GM21786 (cell line): ENCODE data around the gene AFF3.

Source experiments
- ATAC-seq: cut with Tn5 transposase; IDR thresholded peaks from one replicate; pipeline ENCODE4 v1.9.1; 2021; ENCODE audit not compliant: unreplicated experiment

Gene AFF3

GRCh38 chr2:99863903-99864270 lies 278.5 kb downstream of the AFF3 start:
- ATAC-seq, result no peak

DNA sequence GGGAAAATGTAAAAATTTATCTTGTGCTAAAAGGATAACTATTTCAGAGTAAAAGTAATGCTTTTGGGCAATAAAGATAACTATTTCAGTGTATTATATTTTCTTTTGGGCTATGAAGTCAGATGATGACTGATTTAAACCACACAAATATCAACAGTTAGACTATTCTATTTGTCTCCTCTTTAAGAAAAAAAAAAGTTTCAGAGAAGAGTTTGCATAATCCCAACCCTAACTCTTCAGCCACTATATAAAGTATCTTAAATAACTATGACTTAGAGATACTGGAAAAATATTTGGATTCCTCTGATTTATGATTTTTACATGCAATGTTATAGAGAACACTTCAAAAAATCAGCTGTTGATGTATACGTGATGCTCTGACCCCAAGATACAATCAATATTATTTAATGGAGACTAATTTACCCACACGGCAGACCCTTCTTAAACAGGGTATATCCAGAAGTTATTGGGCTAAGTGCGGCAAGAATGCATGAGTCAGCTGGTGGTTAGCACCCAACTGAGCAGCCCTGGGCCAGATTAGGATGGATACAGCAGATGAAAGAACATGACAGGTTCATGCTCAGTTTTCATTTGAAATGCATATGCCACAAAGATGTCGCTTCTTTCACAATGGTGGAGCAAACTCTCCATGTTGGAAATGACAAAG lies 279.0 kb downstream of the AFF3 start:
- no peak for ATAC-seq

DNA sequence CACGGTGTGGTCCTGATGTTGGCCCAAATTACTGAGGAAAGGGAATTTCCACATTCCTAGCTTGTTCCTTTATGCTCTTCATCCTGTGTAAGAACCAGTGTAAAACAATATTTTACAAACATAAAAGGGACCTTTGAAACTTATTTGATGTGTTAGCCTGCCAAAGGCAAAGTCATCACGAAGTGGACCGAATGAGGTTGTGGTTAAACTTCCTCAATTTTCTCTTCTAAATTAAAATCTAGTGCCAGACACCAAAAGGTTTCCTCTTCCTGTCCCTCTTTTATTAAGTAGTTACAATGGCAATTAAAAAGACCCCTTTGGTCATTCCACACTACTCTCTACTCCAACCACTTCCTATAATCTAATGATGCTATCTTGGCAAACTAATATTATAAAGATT lies 279.8 kb downstream of the AFF3 start:
- ATAC-seq, result no peak

DNA sequence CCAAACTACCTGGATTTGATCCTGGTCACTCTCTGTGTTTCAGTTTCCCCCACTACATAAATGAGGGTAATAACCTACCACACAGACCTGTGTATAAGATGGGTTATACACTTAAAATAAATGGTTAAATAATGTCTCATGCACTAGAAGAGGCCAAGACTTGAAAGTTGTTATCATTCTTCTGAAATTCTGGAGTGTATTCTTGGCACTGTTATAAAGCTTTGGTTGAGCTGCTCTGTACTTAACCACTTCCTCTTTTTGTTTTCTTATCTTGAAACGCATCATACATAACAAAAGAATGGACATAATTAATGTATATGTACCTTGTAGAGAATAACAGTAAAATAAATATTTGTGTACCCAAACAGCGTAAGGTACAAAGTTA lies 281.0 kb downstream of the AFF3 start:
- no peak for ATAC-seq

DNA sequence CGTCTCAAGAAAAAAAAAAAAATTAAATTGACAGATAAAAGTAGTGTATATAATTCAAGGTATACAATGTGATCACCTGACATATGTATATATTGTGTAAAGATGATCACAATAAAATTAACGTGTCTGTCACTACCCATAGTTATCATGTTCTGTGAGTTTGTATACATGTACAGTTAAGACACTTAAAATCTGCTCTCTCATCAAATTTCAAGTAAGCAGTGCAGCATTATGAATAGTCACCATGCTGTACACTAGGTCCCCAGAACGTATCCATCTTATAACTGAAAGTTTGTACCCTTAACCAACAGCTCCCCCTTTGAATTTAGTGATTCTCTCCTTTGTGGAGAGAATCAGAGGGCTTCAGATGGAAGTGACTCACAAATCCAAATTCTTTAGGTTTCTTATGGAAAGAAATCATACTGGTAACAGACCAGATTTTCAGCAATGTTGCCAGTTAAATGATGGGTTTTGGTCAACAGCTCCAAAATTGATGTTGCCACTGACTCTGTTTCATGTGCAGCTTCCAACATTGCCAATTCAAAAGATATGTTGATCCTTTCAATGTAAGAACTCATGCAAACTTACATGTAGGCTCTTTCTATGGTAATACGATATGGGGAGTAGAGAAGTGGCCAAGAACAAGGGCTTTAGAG lies 281.5 kb downstream of the AFF3 start:
- no peak for ATAC-seq

DNA sequence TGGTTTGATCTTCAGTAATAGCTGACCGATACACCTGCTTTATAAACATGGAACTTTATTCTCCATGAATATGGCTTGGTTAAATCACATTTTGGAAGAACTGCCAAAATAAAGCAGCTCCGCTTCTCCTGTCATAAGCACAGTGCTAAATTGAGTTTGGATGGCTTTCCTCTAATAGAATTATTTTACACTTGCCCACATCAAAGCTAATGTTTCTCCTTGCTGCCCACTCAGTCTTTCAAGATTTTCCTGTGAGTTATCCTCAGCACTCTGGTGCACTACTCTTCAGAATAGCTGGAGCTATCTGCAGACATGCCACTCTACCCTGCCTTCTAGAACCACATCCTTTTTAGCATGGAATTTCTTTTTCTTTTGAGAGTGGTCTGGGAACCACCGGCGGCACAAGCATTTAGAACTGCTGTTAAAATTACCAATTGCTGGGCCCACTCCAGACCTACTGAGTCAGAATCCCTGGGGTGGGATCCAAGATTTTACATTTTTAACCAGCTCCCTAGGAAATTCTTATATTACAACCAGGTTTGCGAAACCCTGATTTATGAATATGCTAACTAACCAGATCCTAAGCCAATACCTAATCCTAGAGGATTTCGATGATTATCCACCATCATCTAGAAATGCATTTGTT lies 283.3 kb downstream of the AFF3 start:
- ATAC-seq, result no peak

DNA sequence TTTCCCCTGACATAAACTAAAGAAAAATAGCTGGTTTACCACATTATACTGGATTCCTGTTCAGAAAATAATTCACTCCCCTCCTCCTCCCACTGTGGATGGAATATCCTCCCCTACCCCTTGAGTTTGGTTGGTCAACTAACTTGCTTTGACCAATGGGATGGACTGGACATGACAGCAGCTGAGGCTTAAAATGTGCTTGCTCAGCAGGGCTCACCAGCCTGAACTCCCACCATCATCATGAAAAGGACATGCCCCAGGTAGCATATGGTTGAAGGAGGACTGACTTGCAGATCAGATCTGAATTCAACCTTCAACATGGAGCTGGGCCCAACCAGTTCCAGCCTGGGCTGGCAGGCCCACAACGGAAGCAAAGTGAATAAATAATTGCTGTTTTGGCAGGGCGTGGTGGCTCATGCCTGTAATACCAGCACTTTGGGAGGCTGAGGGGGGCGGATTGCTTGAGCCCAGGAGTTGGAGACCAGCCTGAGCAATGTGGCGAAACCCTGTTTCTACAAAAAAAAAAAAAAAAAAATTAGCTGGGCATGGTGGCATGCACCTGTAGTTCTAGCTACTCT lies 284.4 kb downstream of the AFF3 start:
- ATAC-seq, result no peak

GRCh38 chr2:99857372-99857771 lies 285.0 kb downstream of the AFF3 start:
- no peak for ATAC-seq

GRCh38 chr2:99856119-99856518 lies 286.3 kb downstream of the AFF3 start:
- ATAC-seq, result no peak

DNA sequence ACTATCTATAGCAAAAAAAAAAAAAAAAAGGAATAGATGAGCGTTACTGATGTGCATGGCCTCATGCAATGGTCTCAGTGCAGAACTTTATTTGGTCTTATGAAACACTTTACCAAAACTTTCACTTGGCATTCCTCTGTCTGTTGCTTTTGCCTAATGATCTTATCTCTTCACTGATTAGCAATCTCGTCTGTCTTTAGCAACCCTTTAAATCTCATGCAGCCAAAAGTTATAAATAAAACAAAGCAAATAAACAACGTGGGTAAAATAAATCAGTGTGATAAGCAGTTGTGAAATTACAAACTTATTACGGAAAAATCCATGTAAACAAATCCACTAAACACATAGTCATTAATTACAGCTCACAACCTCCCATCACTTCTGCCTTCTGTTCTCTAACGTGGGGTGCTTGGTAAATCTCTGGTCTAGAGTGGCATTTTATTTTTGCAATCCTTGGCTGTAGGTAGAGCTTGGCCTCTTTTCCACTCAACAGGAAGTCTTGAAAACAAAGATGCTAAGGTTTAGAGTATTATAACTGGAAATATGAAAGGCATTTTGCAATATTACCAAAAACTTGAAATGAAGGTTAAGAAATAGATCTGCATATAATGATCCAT lies 288.0 kb downstream of the AFF3 start:
- no peak for ATAC-seq

GRCh38 chr2:99852956-99853355 lies 289.4 kb downstream of the AFF3 start:
- no peak for ATAC-seq

DNA sequence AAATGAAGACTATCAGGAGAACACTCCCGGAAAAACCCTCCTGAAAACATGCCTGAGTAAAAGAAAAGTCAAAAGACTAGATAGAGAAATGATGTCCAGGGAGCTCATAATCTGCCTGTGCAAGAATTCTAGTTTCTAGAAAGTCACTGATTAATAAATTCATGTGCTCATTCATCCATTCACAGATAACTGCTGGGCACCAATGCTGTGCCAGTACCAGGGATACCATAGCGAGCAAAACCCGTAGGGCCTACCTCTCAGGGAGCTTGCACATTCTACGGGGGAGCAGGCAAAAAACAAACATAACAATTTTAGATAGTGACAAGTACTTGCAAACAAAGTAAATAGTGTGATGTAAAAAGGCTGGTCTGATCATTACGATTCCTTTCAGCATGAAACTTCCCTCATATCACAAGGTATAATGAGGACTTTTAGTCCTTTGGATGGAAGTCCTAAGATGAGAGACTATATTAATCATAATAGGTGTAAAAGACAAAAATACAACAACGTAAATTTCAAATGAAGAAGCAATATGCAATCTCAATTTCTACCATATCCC lies 289.9 kb downstream of the AFF3 start:
- no peak for ATAC-seq

DNA sequence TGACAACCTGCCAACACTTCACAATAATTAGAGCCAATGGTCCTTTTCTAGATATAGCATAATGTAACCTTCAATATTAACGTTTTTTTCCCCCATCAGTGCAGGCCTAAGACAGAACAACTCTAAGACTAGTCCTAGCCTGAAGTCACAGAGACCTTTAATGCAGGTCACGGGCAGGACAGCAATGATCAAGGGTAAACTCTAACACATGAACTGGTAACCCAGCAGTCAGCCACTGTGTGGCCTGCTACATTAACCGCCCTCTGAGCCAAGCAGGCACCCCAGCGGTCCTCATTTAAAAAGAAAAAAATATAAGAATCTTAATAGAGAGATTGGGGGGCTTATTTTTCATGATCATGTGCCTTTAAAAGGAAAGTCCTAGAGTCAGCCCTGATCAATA lies 290.6 kb downstream of the AFF3 start:
- no peak for ATAC-seq

DNA sequence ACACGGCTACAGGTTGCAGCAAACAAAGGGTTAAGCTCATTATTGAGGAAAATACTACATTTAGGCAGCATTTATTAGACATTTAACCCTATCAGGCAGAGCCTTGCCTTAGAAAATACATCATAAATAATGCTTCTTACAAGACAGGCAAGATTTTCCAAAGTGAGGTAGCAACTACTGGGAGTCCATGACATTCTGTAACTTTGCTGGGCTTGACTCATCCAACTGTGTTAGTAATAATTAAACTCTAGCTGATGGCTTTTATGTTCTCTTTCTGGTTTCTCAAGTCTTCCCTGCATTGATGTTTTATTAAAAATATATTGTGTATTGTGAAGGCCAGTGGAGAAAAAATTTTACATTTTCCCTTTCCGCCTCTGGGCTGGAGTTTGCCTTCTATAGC lies 291.3 kb downstream of the AFF3 start:
- no peak for ATAC-seq

- ATAC-seq, result no peak
These were observed 292.2 kb downstream of the AFF3 start for GRCh38 chr2:99850084-99850710.

DNA sequence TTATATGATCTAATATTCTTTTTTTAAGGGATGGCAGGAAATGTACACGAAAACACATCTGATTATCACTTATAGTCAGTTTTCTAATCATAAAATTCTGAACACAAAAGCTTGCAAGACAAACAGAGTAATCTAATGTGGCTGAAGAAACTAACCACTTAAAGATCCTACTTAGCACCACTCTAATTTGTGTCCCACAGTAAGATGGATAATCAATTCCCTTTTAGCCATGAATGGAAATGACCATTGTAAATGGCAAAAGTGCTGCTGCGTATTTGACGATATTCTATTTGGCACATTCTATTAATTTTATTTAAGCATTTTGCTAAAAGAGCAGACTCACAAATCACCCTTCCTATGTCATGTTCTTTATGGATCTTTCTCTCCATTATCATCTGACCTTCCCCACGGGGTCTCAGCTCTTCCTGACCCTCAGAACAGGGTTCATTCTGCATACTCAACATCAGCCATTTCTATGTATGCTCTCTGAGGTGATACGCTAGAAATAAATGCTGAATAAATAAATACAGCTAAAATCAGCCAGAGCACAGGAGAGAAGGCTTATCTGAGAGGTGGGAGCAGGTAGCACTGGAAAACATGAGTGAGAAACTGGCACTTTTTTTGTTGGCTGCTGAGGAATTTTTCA lies 295.8 kb downstream of the AFF3 start:
- no peak for ATAC-seq

GRCh38 chr2:99845296-99845695 lies 297.1 kb downstream of the AFF3 start:
- ATAC-seq, result no peak

GRCh38 chr2:99842451-99842850 lies 299.9 kb downstream of the AFF3 start:
- no peak for ATAC-seq

- no peak for ATAC-seq
These were observed 300.6 kb downstream of the AFF3 start for GRCh38 chr2:99841749-99842148.

DNA sequence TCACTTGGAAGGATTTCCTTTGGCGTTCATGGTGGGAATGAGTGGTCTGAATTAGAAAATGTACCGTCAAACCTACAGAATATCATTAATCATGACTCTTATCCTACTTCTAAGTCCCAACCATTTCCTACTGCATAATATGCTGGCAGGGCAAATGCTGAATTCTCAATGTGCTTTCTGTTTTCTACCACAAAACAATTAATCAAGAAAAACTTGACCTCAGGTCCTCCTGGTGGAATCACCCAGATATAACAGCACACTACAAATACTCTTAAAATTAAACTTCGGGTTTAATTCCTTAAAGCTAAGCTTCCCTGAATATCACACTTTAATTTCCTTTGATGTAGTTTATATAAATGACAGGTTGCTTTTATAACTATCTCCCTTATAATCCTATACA lies 301.6 kb downstream of the AFF3 start:
- ATAC-seq, result no peak
